HepG2 (cell line): Measurements from ENCODE around the gene HEY2. TPM values are rescaled to one million over a fixed set of nuclear protein-coding genes. Genes with fewer than 3 reads are reported as not detected.

ENCODE experiments used
- ATF3 ChIP-seq: sonication (generic); formaldehyde crosslinking; IDR thresholded peaks from 2 replicates; pipeline ENCODE4 v1.4.0; 2020; ENCODE audit warnings: missing genetic modification reagents
- CBX2 ChIP-seq, 2 experiments: fragments of 200-600 bp in 1 of 2; sonication (generic); formaldehyde crosslinking in 1 of 2; IDR thresholded peaks; 2 replicates each; pipeline versions ENCODE4 v1.7.0 to v1.8.1; 2018 to 2022; ENCODE audit warnings: low read depth in 2 of 2, low read length in 1 of 2, mild to moderate bottlenecking in 1 of 2, missing genetic modification reagents in 1 of 2
- CBX5 ChIP-seq: sonication (generic); formaldehyde crosslinking; IDR thresholded peaks from 2 replicates; pipeline ENCODE4 v1.4.0; 2020; ENCODE audit warnings: missing genetic modification reagents, borderline replicate concordance
- CTCF ChIP-seq: sonication (generic); formaldehyde crosslinking; IDR thresholded peaks from 2 replicates; pipeline ENCODE4 v1.5.0; 2020; ENCODE audit warnings: mild to moderate bottlenecking, missing genetic modification reagents, moderate library complexity
- GABPA ChIP-seq, 2 experiments: IDR thresholded peaks; 2 replicates each; pipeline ENCODE4 v1.6.1; 2011 to 2016; ENCODE audit warnings: low read depth in 2 of 2, low read length in 1 of 2, missing biosample characterization in 1 of 2, missing genetic modification characterization in 1 of 2
- GLI4 ChIP-seq: sonication (generic); formaldehyde crosslinking; IDR thresholded peaks from 2 replicates; pipeline ENCODE4 v1.5.1; 2020; ENCODE audit warnings: missing genetic modification reagents, mild to moderate bottlenecking, moderate library complexity, borderline replicate concordance
- HDAC1 ChIP-seq: sonication (generic); formaldehyde crosslinking; IDR thresholded peaks from 2 replicates; pipeline ENCODE4 v1.5.1; 2020; ENCODE audit warnings: mild to moderate bottlenecking, missing genetic modification reagents
- HNF4A ChIP-seq: sonication (generic); formaldehyde crosslinking; IDR thresholded peaks from 2 replicates; pipeline ENCODE4 v1.4.0; 2020; ENCODE audit warnings: missing genetic modification reagents
- IRF1 ChIP-seq: sonication (generic); formaldehyde crosslinking; IDR thresholded peaks from 2 replicates; pipeline ENCODE4 v1.4.0; 2020; ENCODE audit warnings: low read depth, mild to moderate bottlenecking, missing genetic modification reagents
- KDM5B ChIP-seq: sonication (generic); formaldehyde crosslinking; IDR thresholded peaks from 2 replicates; pipeline ENCODE4 v1.4.0; 2020; ENCODE audit warnings: missing genetic modification reagents, mild to moderate bottlenecking, borderline replicate concordance
- KLF13 ChIP-seq: sonication (generic); formaldehyde crosslinking; IDR thresholded peaks from 2 replicates; pipeline ENCODE4 v1.4.0; 2020; ENCODE audit warnings: mild to moderate bottlenecking, missing genetic modification reagents
- MBNL3 ChIP-seq: fragments of 250-450 bp; sonication (Bioruptor Pico); conservative IDR thresholded peaks from 2 replicates; pipeline ENCODE4 v1.8.0; 2022; ENCODE audit warnings: mild to moderate bottlenecking, inconsistent platforms
- PTBP1 ChIP-seq: fragments of 200-400 bp; formaldehyde crosslinking; IDR thresholded peaks from 2 replicates; pipeline ENCODE4 v1.6.1; 2018; ENCODE audit warnings: low read length, low read depth; ENCODE audit not compliant: poor library complexity, severe bottlenecking
- RBFOX2 ChIP-seq: fragments of 200-400 bp; formaldehyde crosslinking; IDR thresholded peaks from 2 replicates; pipeline ENCODE4 v1.6.1; 2017; ENCODE audit warnings: low read depth, mild to moderate bottlenecking, low read length
- REL ChIP-seq: sonication (generic); formaldehyde crosslinking; conservative IDR thresholded peaks from 2 replicates; pipeline ENCODE4 v1.8.0; 2022; ENCODE audit warnings: mild to moderate bottlenecking, missing genetic modification reagents, moderate library complexity
- RFX1 ChIP-seq: fragments of 450-650 bp; IDR thresholded peaks from 2 replicates; pipeline ENCODE4 v1.6.1; 2017
- SNAI1 ChIP-seq: sonication (generic); formaldehyde crosslinking; IDR thresholded peaks from 2 replicates; pipeline ENCODE4 v1.5.0; 2020; ENCODE audit warnings: mild to moderate bottlenecking, missing genetic modification reagents, borderline replicate concordance
- SNAPC2 ChIP-seq: sonication (generic); formaldehyde crosslinking; IDR thresholded peaks from 2 replicates; pipeline ENCODE4 v1.8.1; 2022; ENCODE audit warnings: mild to moderate bottlenecking, missing genetic modification reagents
- TCF7L2 ChIP-seq: IDR thresholded peaks from 2 replicates; pipeline ENCODE4 v1.6.1; 2011; ENCODE audit warnings: mild to moderate bottlenecking, low read depth, low read length, moderate library complexity
- ZBTB8A ChIP-seq: sonication (generic); formaldehyde crosslinking; IDR thresholded peaks from 2 replicates; pipeline ENCODE4 v1.4.0; 2020; ENCODE audit warnings: mild to moderate bottlenecking, low read depth, missing genetic modification reagents, borderline replicate concordance
- ZMYM4 ChIP-seq: sonication (generic); formaldehyde crosslinking; IDR thresholded peaks from 2 replicates; pipeline ENCODE4 v1.8.1; 2023; ENCODE audit warnings: mild to moderate bottlenecking, missing genetic modification reagents
- ZNF17 ChIP-seq: sonication (generic); formaldehyde crosslinking; IDR thresholded peaks from 2 replicates; pipeline ENCODE4 v1.5.0; 2020; ENCODE audit warnings: mild to moderate bottlenecking, missing genetic modification reagents
- ZNF225 ChIP-seq: sonication (generic); formaldehyde crosslinking; IDR thresholded peaks from 2 replicates; pipeline ENCODE4 v1.4.0; 2020; ENCODE audit warnings: mild to moderate bottlenecking, missing genetic modification reagents
- ZNF441 ChIP-seq: sonication (generic); formaldehyde crosslinking; IDR thresholded peaks from 2 replicates; pipeline ENCODE4 v1.7.0; 2021; ENCODE audit warnings: missing genetic modification reagents, borderline replicate concordance
- ZNF558 ChIP-seq: sonication (generic); formaldehyde crosslinking; IDR thresholded peaks from 2 replicates; pipeline ENCODE4 v1.9.0; 2022; ENCODE audit warnings: mild to moderate bottlenecking, missing genetic modification reagents, borderline replicate concordance
- polyA plus RNA-seq, 8 experiments: library from polyadenylated mRNA; depleted of rRNA in 3 of 8; stranded (reverse) in 7 of 8; unstranded in 1 of 8; fragments of >200 nt; fragmentation: Illumina TruSeq in 4 of 8; extraction: Trizol in 4 of 8; gene quantifications; 2 replicates each; pipeline versions ENCODE4 v1.2.1 to v1.2.3, GENCODE V29; 2011 to 2016; ENCODE audit warnings: low read depth in 4 of 8, missing spikeins in 1 of 8, mixed read lengths in 1 of 8; ENCODE audit not compliant: insufficient read depth in 1 of 8
- total RNA-seq, 5 experiments: library from RNA; depleted of rRNA; stranded (reverse); fragments of >200 nt; fragmentation: Illumina TruSeq; extraction: Trizol; gene quantifications; 2 replicates each; pipeline ENCODE4 v1.2.3, GENCODE V29; 2016; ENCODE audit warnings: low read depth in 1 of 5
- TF ChIP-seq, protein P1 (sequence below): sonication (generic); formaldehyde crosslinking; IDR thresholded peaks from 2 replicates; pipeline ENCODE4 v1.4.0; 2020; ENCODE audit warnings: missing genetic modification reagents

HEY2 gene
- total and polyA plus RNA-seq, 2 of the 13 experiments (the other 11 are each of a cell fraction or from before 2014, with no cell fraction given), result 0.04 TPM

DNA sequence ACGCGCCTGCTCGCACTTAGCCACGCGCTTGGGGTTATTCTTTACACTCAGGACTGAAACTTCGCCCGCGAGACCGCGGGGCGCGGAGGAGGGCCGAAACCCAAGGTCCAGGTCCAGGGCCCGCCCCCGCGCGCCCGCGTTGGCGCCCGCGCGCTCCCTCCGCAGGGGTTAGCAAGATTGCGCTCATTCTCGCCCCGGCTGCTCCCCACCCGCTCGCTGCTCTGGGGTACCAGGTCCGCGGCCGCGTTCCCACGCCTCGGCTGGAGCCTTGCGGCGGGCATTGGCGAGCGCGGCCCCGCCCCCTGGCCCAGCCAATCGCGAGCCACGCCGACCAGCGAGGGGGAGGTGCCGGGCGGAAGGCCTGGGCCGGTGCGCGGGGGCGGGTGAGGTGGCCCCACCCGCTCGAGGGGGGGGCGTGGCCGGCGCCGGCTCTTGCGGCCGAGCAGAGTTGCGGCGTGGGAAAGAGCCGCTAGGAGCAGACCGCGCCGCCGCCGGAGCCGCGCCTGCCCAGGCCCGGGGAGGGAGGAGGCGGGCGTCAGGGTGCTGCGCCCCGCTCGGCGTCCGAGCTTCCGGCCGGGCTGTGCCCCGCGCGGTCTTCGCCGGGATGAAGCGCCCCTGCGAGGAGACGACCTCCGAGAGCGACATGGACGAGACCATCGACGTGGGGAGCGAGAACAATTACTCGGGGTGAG lies at the start of gene HEY2 (continued):
- TF ChIP-seq HDAC1 (CRISPR knock-in tag), result peak; percentile 51; the same call in 1 of the 2 replicates
- no peak for TF ChIP-seq RFX1
- no peak for TF ChIP-seq ZNF17
- no peak for TF ChIP-seq KLF13 (CRISPR knock-in tag)
- TF ChIP-seq MBNL3, result no peak
- TF ChIP-seq IRF1, result 0 out of 2 replicates have a peak, but pooled peaks have one; percentile 11
- TF ChIP-seq RBFOX2, result peak; percentile 56
- peak; percentile 86 for TF ChIP-seq PTBP1
- TF ChIP-seq GABPA (IDR thresholded peaks at IDR 0.05; ENCODE audit: low read depth, low read length), result peak; percentile 26; the same call in 1 of the 2 replicates
- TF ChIP-seq GABPA (CRISPR knock-in tag; IDR thresholded peaks at IDR 0.05; ENCODE audit: low read depth), result no peak
- TF ChIP-seq, protein P1, sequence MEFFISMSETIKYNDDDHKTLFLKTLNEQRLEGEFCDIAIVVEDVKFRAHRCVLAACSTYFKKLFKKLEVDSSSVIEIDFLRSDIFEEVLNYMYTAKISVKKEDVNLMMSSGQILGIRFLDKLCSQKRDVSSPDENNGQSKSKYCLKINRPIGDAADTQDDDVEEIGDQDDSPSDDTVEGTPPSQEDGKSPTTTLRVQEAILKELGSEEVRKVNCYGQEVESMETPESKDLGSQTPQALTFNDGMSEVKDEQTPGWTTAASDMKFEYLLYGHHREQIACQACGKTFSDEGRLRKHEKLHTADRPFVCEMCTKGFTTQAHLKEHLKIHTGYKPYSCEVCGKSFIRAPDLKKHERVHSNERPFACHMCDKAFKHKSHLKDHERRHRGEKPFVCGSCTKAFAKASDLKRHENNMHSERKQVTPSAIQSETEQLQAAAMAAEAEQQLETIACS (CRISPR knock-in tag), result peak; percentile 57; the same call in 1 of the 2 replicates
- peak; percentile 38; the same call in 1 of the 2 replicates for TF ChIP-seq GLI4 (CRISPR knock-in tag)
- TF ChIP-seq ZBTB8A, result peak; percentile 32; the same call in 1 of the 2 replicates
- no peak for TF ChIP-seq TCF7L2
- peak; percentile 15; the same call in 1 of the 2 replicates for TF ChIP-seq CTCF
- no peak for TF ChIP-seq CBX5 (CRISPR knock-in tag)
- peak; percentile 41 for TF ChIP-seq ZNF441 (CRISPR knock-in tag)
- TF ChIP-seq ZNF225 (CRISPR knock-in tag), result no peak; the same call in 1 of the 2 replicates
- TF ChIP-seq SNAI1 (CRISPR knock-in tag), result no peak
- no peak for TF ChIP-seq CBX2 (IDR thresholded peaks at IDR 0.05; ENCODE audit: low read depth, low read length)
- peak; percentile 96 for TF ChIP-seq CBX2 (CRISPR knock-in tag; IDR thresholded peaks at IDR 0.05; ENCODE audit: low read depth)
- peak; percentile 89; the same call in 1 of the 2 replicates for TF ChIP-seq KDM5B (CRISPR knock-in tag)
- TF ChIP-seq ATF3 (CRISPR knock-in tag), result peak; percentile 10; the same call in 1 of the 2 replicates
- TF ChIP-seq SNAPC2 (CRISPR knock-in tag), result no peak
- peak; percentile 46; the same call in 1 of the 2 replicates for TF ChIP-seq ZNF558
- peak; percentile 76; the same call in 1 of the 2 replicates for TF ChIP-seq REL (CRISPR knock-in tag)
- TF ChIP-seq ZMYM4 (CRISPR knock-in tag), result peak; percentile 90
- TF ChIP-seq HNF4A (CRISPR knock-in tag), result 0 out of 2 replicates have a peak, but pooled peaks have one; percentile 32
